IgD-negative memory B cell (primary cell): ENCODE measurements around the gene DNAJC7. TPM values are rescaled to one million over a fixed set of nuclear protein-coding genes. Genes with fewer than 3 reads are reported as not detected.
A peak's percentile ranks its signal among the peaks of the same experiment; 100 is the strongest.

Experiments
- H3K27ac Mint-ChIP-seq, 3 donors: one replicate each; pipeline ENCODE4 v1.8.0; 2020 to 2022; ENCODE audit warnings: mild to moderate bottlenecking in 3 of 3, mixed read lengths in 3 of 3, moderate library complexity in 1 of 3
- H3K27me3 Mint-ChIP-seq: one replicate; pipeline ENCODE4 v1.8.0; 2021; ENCODE audit warnings: mixed read lengths
- H3K36me3 Mint-ChIP-seq: one replicate; pipeline ENCODE4 v1.8.0; 2020; ENCODE audit warnings: mild to moderate bottlenecking, mixed read lengths
- H3K4me1 Mint-ChIP-seq, 3 donors: one replicate each; pipeline ENCODE4 v1.8.0; 2020 to 2022; ENCODE audit warnings: mixed read lengths in 3 of 3, mild to moderate bottlenecking in 1 of 3
- H3K4me3 Mint-ChIP-seq, 4 donors: one replicate each; pipeline ENCODE4 v1.8.0; 2020 to 2022; ENCODE audit warnings: mild to moderate bottlenecking in 4 of 4, mixed read lengths in 4 of 4, moderate library complexity in 3 of 4
- H3K9me3 Mint-ChIP-seq, 3 donors: one replicate each; pipeline ENCODE4 v1.8.0; 2020 to 2021; ENCODE audit warnings: mixed read lengths in 3 of 3, mild to moderate bottlenecking in 1 of 3
- polyA plus RNA-seq: library from polyadenylated mRNA; unstranded; fragments of 300-500 nt; fragmentation: Illumina TruSeq; gene quantifications from one replicate; pipeline ENCODE4 v1.2.3, GENCODE V29; 2021

DNAJC7 gene
- polyA plus RNA-seq, 1 donor from 2014 or later, result 82.3 TPM

GRCh38 chr17:41984454-41984853, 32.8 kb downstream of the DNAJC7 start:
- Mint-ChIP-seq H3K4me1 (peaks cover 6 to 8% (median 7%) of the 10 kb centered on the region in 3 donors), H3K27me3 (no peaks in the 10 kb centered on the region), H3K36me3 (peaks cover 11% of the 10 kb centered on the region), H3K9me3 (no peaks in the 10 kb centered on the region), H3K4me3 (no peak overlapping the region), H3K27ac (peak overlapping the region in 1 of 3 donors; percentile 18)

GRCh38 chr17:41982026-41982760, 35.0 kb downstream of the DNAJC7 start:
- Mint-ChIP-seq H3K9me3 (no peaks in the 10 kb centered on the region), H3K27me3 (no peaks in the 10 kb centered on the region), H3K27ac (peak overlapping the region; percentile 39 to 64 (median 64)), H3K4me1 (peaks cover 6 to 9% (median 8%) of the 10 kb centered on the region in 3 donors), H3K4me3 (no peak overlapping the region), H3K36me3 (peaks cover 9% of the 10 kb centered on the region)

GRCh38 chr17:41977991-41978390, 39.2 kb downstream of the DNAJC7 start:
- H3K4me3 Mint-ChIP-seq, result peak overlapping the region in 2 of 4 donors; percentile 44 to 79
- H3K9me3 Mint-ChIP-seq, result no peaks in the 10 kb centered on the region
- peak overlapping the region in 2 of 3 donors; percentile 50 to 79 for H3K27ac Mint-ChIP-seq
- H3K4me1 Mint-ChIP-seq, result peaks cover 13 to 18% (median 17%) of the 10 kb centered on the region in 3 donors
- peaks cover 6% of the 10 kb centered on the region for H3K36me3 Mint-ChIP-seq
- H3K27me3 Mint-ChIP-seq, result no peaks in the 10 kb centered on the region

GRCh38 chr17:41976142-41976768, 41.0 kb downstream of the DNAJC7 start:
- Mint-ChIP-seq H3K27ac (peak overlapping the region; percentile 25 to 83 (median 79)), H3K36me3 (peaks cover 6% of the 10 kb centered on the region), H3K4me3 (peak overlapping the region in 2 of 4 donors; percentile 10 to 41), H3K4me1 (peaks cover 21 to 26% (median 26%) of the 10 kb centered on the region in 3 donors), H3K27me3 (no peaks in the 10 kb centered on the region), H3K9me3 (no peaks in the 10 kb centered on the region)

- H3K4me1 Mint-ChIP-seq, result peaks cover 26 to 30% (median 29%) of the 10 kb centered on the region in 3 donors
- H3K27me3 Mint-ChIP-seq, result no peaks in the 10 kb centered on the region
- H3K9me3 Mint-ChIP-seq, result no peaks in the 10 kb centered on the region
- peaks cover 3% of the 10 kb centered on the region for H3K36me3 Mint-ChIP-seq
- peak overlapping the region in 2 of 3 donors; percentile 78 to 79 for H3K27ac Mint-ChIP-seq
- peak overlapping the region in 1 of 4 donors; percentile 41 for H3K4me3 Mint-ChIP-seq
These were observed 41.8 kb downstream of the DNAJC7 start for GRCh38 chr17:41975099-41976083.

- Mint-ChIP-seq H3K4me3 (no peak overlapping the region), H3K4me1 (peaks cover 26 to 32% (median 31%) of the 10 kb centered on the region in 3 donors), H3K9me3 (no peaks in the 10 kb centered on the region), H3K36me3 (peaks cover 3% of the 10 kb centered on the region), H3K27me3 (no peaks in the 10 kb centered on the region), H3K27ac (peak overlapping the region; percentile 31 to 78 (median 53))
These were observed 42.6 kb downstream of the DNAJC7 start for GRCh38 chr17:41974658-41975057.

GRCh38 chr17:41974031-41974430, 43.2 kb downstream of the DNAJC7 start:
- Mint-ChIP-seq H3K27me3 (no peaks in the 10 kb centered on the region), H3K27ac (peak overlapping the region in 2 of 3 donors; percentile 87 to 92), H3K4me1 (peaks cover 26 to 35% (median 35%) of the 10 kb centered on the region in 3 donors), H3K36me3 (peaks cover 4% of the 10 kb centered on the region), H3K9me3 (no peaks in the 10 kb centered on the region), H3K4me3 (no peak overlapping the region)

GRCh38 chr17:41973408-41973811, 43.8 kb downstream of the DNAJC7 start:
- H3K27me3 Mint-ChIP-seq, result no peaks in the 10 kb centered on the region
- peaks cover 3% of the 10 kb centered on the region for H3K36me3 Mint-ChIP-seq
- H3K27ac Mint-ChIP-seq, result peak overlapping the region in 2 of 3 donors; percentile 87 to 92
- H3K4me1 Mint-ChIP-seq, result peaks cover 26 to 37% (median 36%) of the 10 kb centered on the region in 3 donors
- no peaks in the 10 kb centered on the region for H3K9me3 Mint-ChIP-seq
- peak overlapping the region in 3 of 4 donors; percentile 65 to 73 (median 67) for H3K4me3 Mint-ChIP-seq

- Mint-ChIP-seq H3K27ac (peak overlapping the region; percentile 87 to 92 (median 90)), H3K9me3 (no peaks in the 10 kb centered on the region), H3K4me1 (peaks cover 26 to 43% (median 41%) of the 10 kb centered on the region in 3 donors), H3K27me3 (no peaks in the 10 kb centered on the region), H3K36me3 (peaks cover 3% of the 10 kb centered on the region), H3K4me3 (peak overlapping the region; percentile 34 to 87 (median 70))
These were observed 44.5 kb downstream of the DNAJC7 start for GRCh38 chr17:41972571-41973407.

- peak overlapping the region in 3 of 4 donors; percentile 67 to 87 (median 73) for H3K4me3 Mint-ChIP-seq
- no peaks in the 10 kb centered on the region for H3K9me3 Mint-ChIP-seq
- H3K27ac Mint-ChIP-seq, result peak overlapping the region; percentile 87 to 92 (median 90)
- H3K4me1 Mint-ChIP-seq, result peaks cover 26 to 41% (median 37%) of the 10 kb centered on the region in 3 donors
- peaks cover 1% of the 10 kb centered on the region for H3K36me3 Mint-ChIP-seq
- no peaks in the 10 kb centered on the region for H3K27me3 Mint-ChIP-seq
These were observed 45.3 kb downstream of the DNAJC7 start for GRCh38 chr17:41971721-41972523.

- Mint-ChIP-seq H3K4me1 (peaks cover 21 to 32% (median 30%) of the 10 kb centered on the region in 3 donors), H3K9me3 (no peaks in the 10 kb centered on the region), H3K27me3 (no peaks in the 10 kb centered on the region), H3K4me3 (peak overlapping the region in 1 of 4 donors; percentile 55), H3K27ac (peak overlapping the region in 2 of 3 donors; percentile 7 to 87), H3K36me3 (peaks cover 1% of the 10 kb centered on the region)
These were observed 46.3 kb downstream of the DNAJC7 start for GRCh38 chr17:41970901-41971331.

- no peaks in the 10 kb centered on the region for H3K9me3 Mint-ChIP-seq
These were observed 48.6 kb downstream of the DNAJC7 start for GRCh38 chr17:41968676-41969075.

More at GRCh38 chr17:41968676-41969075, 48.6 kb downstream of the DNAJC7 start:
- peaks cover 1% of the 10 kb centered on the region for H3K36me3 Mint-ChIP-seq
- peak overlapping the region in 2 of 4 donors; percentile 41 to 97 for H3K4me3 Mint-ChIP-seq
- no peaks in the 10 kb centered on the region for H3K27me3 Mint-ChIP-seq
- H3K27ac Mint-ChIP-seq, result peak overlapping the region; percentile 59 to 98 (median 85)
- H3K4me1 Mint-ChIP-seq, result peaks cover 33 to 42% (median 36%) of the 10 kb centered on the region in 3 donors
